ENCODE data around the gene SET. TPM values are rescaled to one million over a fixed set of nuclear protein-coding genes. Genes with fewer than 3 reads are reported as not detected.

The SET gene
- total RNA-seq, 1 donor from 2014 or later: 382 TPM

- no peak for DNase-seq (ENCODE audit: extremely low spot score, unreplicated experiment)
- Mint-ChIP-seq H3K9me3 (ENCODE audit: unreplicated experiment) (no peaks in the 10 kb centered on the region), H3K27me3 (ENCODE audit: unreplicated experiment) (no peaks in the 10 kb centered on the region), H3K27ac (ENCODE audit: unreplicated experiment) (peak overlapping the region; percentile 17), H3K4me1 (ENCODE audit: unreplicated experiment) (peaks cover 10% of the 10 kb centered on the region), H3K36me3 (ENCODE audit: unreplicated experiment) (no peaks in the 10 kb centered on the region), H3K4me3 (ENCODE audit: unreplicated experiment) (peak overlapping the region; percentile 80)
- TF ChIP-seq, protein P1, sequence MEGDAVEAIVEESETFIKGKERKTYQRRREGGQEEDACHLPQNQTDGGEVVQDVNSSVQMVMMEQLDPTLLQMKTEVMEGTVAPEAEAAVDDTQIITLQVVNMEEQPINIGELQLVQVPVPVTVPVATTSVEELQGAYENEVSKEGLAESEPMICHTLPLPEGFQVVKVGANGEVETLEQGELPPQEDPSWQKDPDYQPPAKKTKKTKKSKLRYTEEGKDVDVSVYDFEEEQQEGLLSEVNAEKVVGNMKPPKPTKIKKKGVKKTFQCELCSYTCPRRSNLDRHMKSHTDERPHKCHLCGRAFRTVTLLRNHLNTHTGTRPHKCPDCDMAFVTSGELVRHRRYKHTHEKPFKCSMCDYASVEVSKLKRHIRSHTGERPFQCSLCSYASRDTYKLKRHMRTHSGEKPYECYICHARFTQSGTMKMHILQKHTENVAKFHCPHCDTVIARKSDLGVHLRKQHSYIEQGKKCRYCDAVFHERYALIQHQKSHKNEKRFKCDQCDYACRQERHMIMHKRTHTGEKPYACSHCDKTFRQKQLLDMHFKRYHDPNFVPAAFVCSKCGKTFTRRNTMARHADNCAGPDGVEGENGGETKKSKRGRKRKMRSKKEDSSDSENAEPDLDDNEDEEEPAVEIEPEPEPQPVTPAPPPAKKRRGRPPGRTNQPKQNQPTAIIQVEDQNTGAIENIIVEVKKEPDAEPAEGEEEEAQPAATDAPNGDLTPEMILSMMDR (IDR thresholded peaks at IDR 0.05): no peak
These were observed 14.1 kb downstream of the SET start for GRCh38 chr9:128702949-128703615.

DNA sequence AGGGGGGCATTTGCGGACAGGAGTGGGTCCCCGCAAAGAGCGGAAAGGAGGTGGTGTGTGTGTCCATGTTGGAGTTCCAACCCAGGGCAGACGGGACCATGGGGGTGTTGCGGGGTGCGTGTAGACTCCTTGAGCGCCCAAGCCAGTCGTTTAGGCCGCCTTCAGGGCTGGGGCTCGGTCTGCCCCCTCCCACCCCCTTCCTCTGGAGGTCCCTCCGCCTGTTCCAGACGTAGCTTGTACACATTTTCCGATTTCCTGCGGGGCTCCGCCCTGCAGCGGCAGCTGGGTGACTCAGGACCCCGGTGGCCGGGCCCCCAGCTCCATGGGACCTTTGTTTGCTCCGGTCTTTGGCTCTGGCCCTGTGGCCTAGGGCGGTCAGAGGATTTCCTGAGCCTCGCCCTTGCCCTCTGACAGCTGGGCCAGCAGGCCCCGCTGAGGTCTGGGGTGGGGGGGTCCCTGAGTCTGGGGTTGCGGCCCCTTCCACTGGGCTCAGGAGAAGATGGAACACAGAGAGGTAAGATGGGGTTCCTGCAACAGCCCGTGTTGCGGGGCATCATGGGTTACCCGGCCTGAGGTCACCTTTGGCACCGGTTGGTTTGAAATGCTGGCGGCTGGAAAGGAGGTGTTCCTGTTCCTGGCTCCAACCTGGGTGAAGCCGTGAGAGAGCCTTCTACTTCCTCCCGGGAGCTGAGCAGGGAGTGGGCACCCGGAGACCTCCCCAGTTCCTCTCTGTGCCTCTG lies 14.8 kb downstream of the SET start:
- DNase-seq (ENCODE audit: extremely low spot score, unreplicated experiment): no peak
- no peaks in the 10 kb centered on the region for H3K27me3 Mint-ChIP-seq (ENCODE audit: unreplicated experiment)
- H3K27ac Mint-ChIP-seq (ENCODE audit: unreplicated experiment): peak overlapping the region; percentile 17

DNA sequence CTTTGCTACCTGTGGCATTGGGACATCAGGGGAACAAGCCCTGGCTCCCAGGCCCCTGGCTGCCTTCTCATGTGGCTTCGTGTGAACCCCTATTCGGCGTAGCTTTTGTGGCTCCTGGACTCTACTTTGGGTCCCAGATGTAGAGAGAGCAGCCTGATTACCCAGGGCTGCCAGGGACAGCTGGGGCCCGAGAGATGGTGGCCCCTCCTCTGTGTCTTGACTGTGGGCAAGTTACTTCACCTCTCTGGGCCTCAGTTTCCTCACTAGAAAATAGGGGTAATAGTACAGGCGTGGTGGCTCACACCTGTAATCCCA lies 15.3 kb downstream of the SET start:
- no peaks in the 10 kb centered on the region for H3K9me3 Mint-ChIP-seq (ENCODE audit: unreplicated experiment)
- TF ChIP-seq, protein P1 (IDR thresholded peaks at IDR 0.05): no peak
- H3K27ac Mint-ChIP-seq (ENCODE audit: unreplicated experiment): no peak overlapping the region
- no peak for DNase-seq (ENCODE audit: extremely low spot score, unreplicated experiment)
- H3K27me3 Mint-ChIP-seq (ENCODE audit: unreplicated experiment): no peaks in the 10 kb centered on the region
- no peaks in the 10 kb centered on the region for H3K36me3 Mint-ChIP-seq (ENCODE audit: unreplicated experiment)
- H3K4me3 Mint-ChIP-seq (ENCODE audit: unreplicated experiment): no peak overlapping the region
- H3K4me1 Mint-ChIP-seq (ENCODE audit: unreplicated experiment): peaks cover 10% of the 10 kb centered on the region

More for the DNA sequence above, 14.8 kb downstream of the SET start:
- no peaks in the 10 kb centered on the region for H3K9me3 Mint-ChIP-seq (ENCODE audit: unreplicated experiment)
- no peaks in the 10 kb centered on the region for H3K36me3 Mint-ChIP-seq (ENCODE audit: unreplicated experiment)
- H3K4me1 Mint-ChIP-seq (ENCODE audit: unreplicated experiment): peaks cover 10% of the 10 kb centered on the region
- H3K4me3 Mint-ChIP-seq (ENCODE audit: unreplicated experiment): peak overlapping the region; percentile 80
- TF ChIP-seq, protein P1 (IDR thresholded peaks at IDR 0.05): no peak

DNA sequence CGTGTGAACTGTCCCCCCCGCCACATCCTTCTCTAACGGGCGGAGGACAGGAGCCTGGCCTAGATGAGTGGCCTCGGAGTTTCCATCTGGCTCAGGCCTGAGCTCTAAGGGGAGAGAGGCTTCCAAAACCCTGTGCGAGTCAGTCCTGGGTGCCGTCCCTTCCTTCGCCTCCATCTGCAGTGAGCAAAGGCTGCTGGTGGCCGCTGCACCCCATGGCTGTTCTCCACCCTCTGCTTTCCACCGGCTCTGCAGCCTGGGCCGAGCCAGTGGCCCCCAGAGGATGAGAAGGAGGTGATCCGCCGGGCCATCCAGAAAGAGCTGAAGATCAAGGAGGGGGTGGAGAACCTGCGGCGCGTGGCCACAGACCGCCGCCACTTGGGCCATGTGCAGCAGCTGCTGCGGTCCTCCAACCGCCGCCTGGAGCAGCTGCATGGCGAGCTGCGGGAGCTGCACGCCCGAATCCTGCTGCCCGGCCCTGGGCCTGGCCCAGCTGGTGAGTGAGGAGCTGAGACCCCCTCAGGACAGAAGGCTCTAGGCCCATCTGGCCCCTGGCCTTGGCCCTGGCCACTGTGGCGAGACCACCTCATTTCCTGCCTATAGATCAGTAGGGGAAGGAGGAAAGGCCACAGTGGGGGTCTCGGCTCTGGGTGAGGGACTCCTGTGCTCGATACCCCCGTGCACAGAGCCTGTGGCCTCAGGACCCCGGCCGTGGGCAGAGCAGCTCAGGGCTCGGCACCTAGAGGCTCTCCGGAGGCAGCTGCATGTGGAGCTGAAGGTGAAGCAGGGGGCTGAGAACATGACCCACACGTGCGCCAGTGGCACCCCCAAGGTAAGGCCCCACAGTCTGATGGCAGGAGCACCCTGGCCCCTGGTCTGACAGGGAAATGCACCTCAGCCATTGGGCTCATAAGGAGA lies 16.3 kb downstream of the SET start:
- H3K27ac Mint-ChIP-seq (ENCODE audit: unreplicated experiment): no peak overlapping the region
- H3K27me3 Mint-ChIP-seq (ENCODE audit: unreplicated experiment): no peaks in the 10 kb centered on the region
- no peak for DNase-seq (ENCODE audit: extremely low spot score, unreplicated experiment)
- TF ChIP-seq, protein P1 (IDR thresholded peaks at IDR 0.05): no peak
- H3K9me3 Mint-ChIP-seq (ENCODE audit: unreplicated experiment): no peaks in the 10 kb centered on the region
- H3K36me3 Mint-ChIP-seq (ENCODE audit: unreplicated experiment): no peaks in the 10 kb centered on the region
- peaks cover 10% of the 10 kb centered on the region for H3K4me1 Mint-ChIP-seq (ENCODE audit: unreplicated experiment)
- no peak overlapping the region for H3K4me3 Mint-ChIP-seq (ENCODE audit: unreplicated experiment)

All from osteocyte (in vitro differentiated cells).